Measurements from ENCODE around the gene ZNF385B.

The ZNF385B gene

GRCh38 chr2:179856205-179856604, 5.2 kb downstream of the ZNF385B start:
- DNase-seq (ENCODE audit: low read depth, low spot score), result no peak

GRCh38 chr2:179855673-179856072, 5.7 kb downstream of the ZNF385B start:
- DNase-seq (ENCODE audit: low read depth, low spot score), result no peak

- no peak for DNase-seq (ENCODE audit: low read depth, low spot score)
These were observed 6.5 kb downstream of the ZNF385B start for GRCh38 chr2:179854891-179855290.

GRCh38 chr2:179853108-179853507, 8.3 kb downstream of the ZNF385B start:
- no peak for DNase-seq (ENCODE audit: low read depth, low spot score)

GRCh38 chr2:179850188-179850587, 11.2 kb downstream of the ZNF385B start:
- no peak for DNase-seq (ENCODE audit: low read depth, low spot score)

GRCh38 chr2:179849719-179850118, 11.7 kb downstream of the ZNF385B start:
- no peak for DNase-seq (ENCODE audit: low read depth, low spot score)

GRCh38 chr2:179843541-179843940, 17.9 kb downstream of the ZNF385B start:
- DNase-seq (ENCODE audit: low read depth, low spot score), result no peak

GRCh38 chr2:179842498-179843153, 18.8 kb downstream of the ZNF385B start:
- peak; percentile 53 for DNase-seq (ENCODE audit: low read depth, low spot score)

GRCh38 chr2:179840840-179841239, 20.6 kb downstream of the ZNF385B start:
- DNase-seq (ENCODE audit: low read depth, low spot score), result no peak

GRCh38 chr2:179837408-179837807, 24.0 kb downstream of the ZNF385B start:
- DNase-seq (ENCODE audit: low read depth, low spot score), result no peak

- DNase-seq (ENCODE audit: low read depth, low spot score), result no peak
These were observed 31.2 kb downstream of the ZNF385B start for GRCh38 chr2:179830043-179830787.

GRCh38 chr2:179826297-179826696, 35.1 kb downstream of the ZNF385B start:
- DNase-seq (ENCODE audit: low read depth, low spot score), result no peak

- peak; percentile 4 for DNase-seq (ENCODE audit: low read depth, low spot score)
These were observed 35.9 kb downstream of the ZNF385B start for GRCh38 chr2:179825494-179825893.

- no peak for DNase-seq (ENCODE audit: low read depth, low spot score)
These were observed 36.5 kb downstream of the ZNF385B start for GRCh38 chr2:179824961-179825360.

GRCh38 chr2:179822540-179822939, 38.9 kb downstream of the ZNF385B start:
- DNase-seq (ENCODE audit: low read depth, low spot score), result no peak

- DNase-seq (ENCODE audit: low read depth, low spot score), result no peak
These were observed 42.9 kb downstream of the ZNF385B start for GRCh38 chr2:179818546-179818945.

GRCh38 chr2:179817181-179817841, 44.1 kb downstream of the ZNF385B start:
- DNase-seq (ENCODE audit: low read depth, low spot score), result no peak

- DNase-seq (ENCODE audit: low read depth, low spot score), result no peak
These were observed 47.4 kb downstream of the ZNF385B start for GRCh38 chr2:179814050-179814449.

GRCh38 chr2:179812501-179812900, 48.9 kb downstream of the ZNF385B start:
- DNase-seq (ENCODE audit: low read depth, low spot score), result no peak

GRCh38 chr2:179811042-179811441, 50.4 kb downstream of the ZNF385B start:
- DNase-seq (ENCODE audit: low read depth, low spot score), result no peak

GRCh38 chr2:179809606-179810005, 51.8 kb downstream of the ZNF385B start:
- no peak for DNase-seq (ENCODE audit: low read depth, low spot score)

- no peak for DNase-seq (ENCODE audit: low read depth, low spot score)
These were observed 56.4 kb downstream of the ZNF385B start for GRCh38 chr2:179805001-179805400.

- DNase-seq (ENCODE audit: low read depth, low spot score), result no peak
These were observed 57.2 kb downstream of the ZNF385B start for GRCh38 chr2:179804206-179804605.
